SU-DHL-6 (cell line): ENCODE data around the gene NFIB.

Experiments
- H2AFZ ChIP-seq: fragments of 200-600 bp; sonication (generic); 2 replicates; pipeline ENCODE4 v1.6.1; 2014; ENCODE audit warnings: low read depth, mild to moderate bottlenecking, moderate library complexity, mixed read lengths, antibody characterized with exemption, low read length; ENCODE audit not compliant: severe bottlenecking
- H3F3A ChIP-seq: fragments of 200-600 bp; shearing (Covaris generic); 2 replicates; pipeline ENCODE4 v1.6.0; 2016; ENCODE audit warnings: antibody characterized with exemption, mild to moderate bottlenecking; ENCODE audit not compliant: insufficient read depth
- H3K27ac ChIP-seq: fragments of 200-600 bp; sonication (generic); 2 replicates; pipeline ENCODE4 v1.5.1; 2016; ENCODE audit warnings: low read depth, mild to moderate bottlenecking, low read length, moderate library complexity, mixed read lengths
- H3K27me3 ChIP-seq: fragments of 200-600 bp; sonication (generic), shearing (Covaris generic); 2 replicates; pipeline ENCODE4 v1.6.0; 2014; ENCODE audit warnings: mild to moderate bottlenecking, low read length
- H3K36me3 ChIP-seq: fragments of 200-600 bp; sonication (generic); 2 replicates; pipeline ENCODE4 v1.6.1; 2014; ENCODE audit warnings: mild to moderate bottlenecking, low read length, mixed read lengths
- H3K4me2 ChIP-seq: fragments of 300-600, 200-600 bp; shearing (Covaris generic), sonication (generic); 2 replicates; pipeline ENCODE4 v1.6.0; 2014; ENCODE audit warnings: low read length, low read depth, mild to moderate bottlenecking; ENCODE audit not compliant: poor library complexity, severe bottlenecking
- H3K4me3 ChIP-seq: fragments of 200-600 bp; sonication (generic); 2 replicates; pipeline ENCODE4 v1.5.1; 2014; ENCODE audit warnings: antibody characterized with exemption, low read length, mild to moderate bottlenecking, mixed read lengths; ENCODE audit not compliant: insufficient read depth, poor library complexity, severe bottlenecking
- H3K79me2 ChIP-seq: fragments of 200-600 bp; sonication (generic); 2 replicates; pipeline ENCODE4 v1.6.1; 2014; ENCODE audit warnings: mild to moderate bottlenecking, low read length, moderate library complexity; ENCODE audit not compliant: insufficient read depth
- H3K9ac ChIP-seq: fragments of 200-600 bp; sonication (generic); 2 replicates; pipeline ENCODE4 v1.7.0; 2014; ENCODE audit warnings: mild to moderate bottlenecking, low read length
- H3K9me2 ChIP-seq: fragments of 200-600 bp; sonication (generic); replicated peaks from 2 replicates; pipeline ENCODE4 v1.6.1; 2014; ENCODE audit warnings: low read length; ENCODE audit not compliant: insufficient read depth
- H3K9me3 ChIP-seq: fragments of 200-600 bp; sonication (generic); 2 replicates; pipeline ENCODE4 v1.6.1; 2014; ENCODE audit warnings: low read length, mixed read lengths; ENCODE audit not compliant: insufficient read depth
- H4K20me1 ChIP-seq: fragments of 200-600 bp; sonication (generic); 2 replicates; pipeline ENCODE4 v1.6.1; 2014; ENCODE audit warnings: low read depth, mild to moderate bottlenecking, antibody characterized with exemption, low read length, moderate library complexity, mixed read lengths
- EZH2phosphoT487 ChIP-seq: fragments of 200-600 bp; sonication (generic), shearing (Covaris generic); conservative IDR thresholded peaks from 2 replicates; pipeline ENCODE4 v1.6.1; 2018; ENCODE audit warnings: mild to moderate bottlenecking, antibody characterized with exemption, low read length, moderate library complexity, mixed read lengths
- TF ChIP-seq, protein P1 (sequence below): fragments of 200-600 bp; sonication (generic); IDR thresholded peaks from one replicate; pipeline ENCODE4 v1.5.1; 2017; ENCODE audit warnings: antibody characterized with exemption, mild to moderate bottlenecking, low read length, moderate library complexity; ENCODE audit not compliant: insufficient read depth, poor library complexity, severe bottlenecking

NFIB gene

DNA sequence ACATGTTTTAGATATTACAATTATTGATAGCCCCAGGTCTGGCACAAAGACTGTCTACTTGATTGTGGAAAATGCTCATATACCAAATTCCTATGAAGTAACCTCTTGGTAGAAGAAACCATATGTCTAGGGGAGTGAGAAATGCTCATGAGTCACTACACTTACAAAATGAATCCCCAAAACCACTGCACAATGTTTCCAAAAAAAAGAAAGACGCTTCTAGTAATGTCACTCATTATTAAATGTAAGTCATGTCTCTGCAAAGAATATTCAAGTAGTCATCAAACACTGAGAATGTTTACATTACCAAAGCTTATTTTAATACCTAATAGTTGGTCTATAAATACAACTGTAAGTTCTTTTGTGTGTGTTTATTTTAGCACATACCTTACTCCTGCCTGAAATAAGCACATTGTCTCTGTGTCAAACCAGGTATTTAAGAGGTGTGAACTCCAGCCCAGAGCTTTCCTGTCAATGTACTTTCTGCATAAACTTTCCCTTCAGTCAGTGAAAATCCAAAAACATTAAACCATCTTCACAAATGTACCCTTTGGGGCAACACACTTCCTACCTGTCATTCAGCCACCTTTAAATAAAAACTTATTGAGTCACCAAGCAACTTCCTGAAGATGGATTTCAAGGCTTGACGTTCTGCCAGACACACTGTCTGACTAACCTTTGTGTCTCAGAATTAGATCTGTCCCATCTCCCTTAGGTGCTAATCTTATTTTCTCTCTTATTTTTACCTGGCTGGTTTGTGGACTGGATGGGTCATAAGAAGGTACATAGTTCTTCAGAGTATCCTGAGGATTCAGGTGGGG is 194.0 kb downstream of the NFIB start:
- Histone ChIP-seq H3K36me3 (no peaks in the 10 kb centered on the region), H3K27me3 (no peaks in the 10 kb centered on the region), H3K9me2 (no peaks in the 10 kb centered on the region), H3K4me2 (no peak overlapping the region), H3F3A (no peaks in the 10 kb centered on the region), H3K9me3 (no peaks in the 10 kb centered on the region), H2AFZ (no peak overlapping the region), H3K9ac (no peak overlapping the region), H3K4me3 (no peak overlapping the region), H3K79me2 (no peaks in the 10 kb centered on the region), H3K27ac (no peak overlapping the region), H4K20me1 (no peaks in the 10 kb centered on the region)
- no peak for TF ChIP-seq EZH2phosphoT487
- TF ChIP-seq, protein P1, sequence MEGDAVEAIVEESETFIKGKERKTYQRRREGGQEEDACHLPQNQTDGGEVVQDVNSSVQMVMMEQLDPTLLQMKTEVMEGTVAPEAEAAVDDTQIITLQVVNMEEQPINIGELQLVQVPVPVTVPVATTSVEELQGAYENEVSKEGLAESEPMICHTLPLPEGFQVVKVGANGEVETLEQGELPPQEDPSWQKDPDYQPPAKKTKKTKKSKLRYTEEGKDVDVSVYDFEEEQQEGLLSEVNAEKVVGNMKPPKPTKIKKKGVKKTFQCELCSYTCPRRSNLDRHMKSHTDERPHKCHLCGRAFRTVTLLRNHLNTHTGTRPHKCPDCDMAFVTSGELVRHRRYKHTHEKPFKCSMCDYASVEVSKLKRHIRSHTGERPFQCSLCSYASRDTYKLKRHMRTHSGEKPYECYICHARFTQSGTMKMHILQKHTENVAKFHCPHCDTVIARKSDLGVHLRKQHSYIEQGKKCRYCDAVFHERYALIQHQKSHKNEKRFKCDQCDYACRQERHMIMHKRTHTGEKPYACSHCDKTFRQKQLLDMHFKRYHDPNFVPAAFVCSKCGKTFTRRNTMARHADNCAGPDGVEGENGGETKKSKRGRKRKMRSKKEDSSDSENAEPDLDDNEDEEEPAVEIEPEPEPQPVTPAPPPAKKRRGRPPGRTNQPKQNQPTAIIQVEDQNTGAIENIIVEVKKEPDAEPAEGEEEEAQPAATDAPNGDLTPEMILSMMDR, result no peak

DNA sequence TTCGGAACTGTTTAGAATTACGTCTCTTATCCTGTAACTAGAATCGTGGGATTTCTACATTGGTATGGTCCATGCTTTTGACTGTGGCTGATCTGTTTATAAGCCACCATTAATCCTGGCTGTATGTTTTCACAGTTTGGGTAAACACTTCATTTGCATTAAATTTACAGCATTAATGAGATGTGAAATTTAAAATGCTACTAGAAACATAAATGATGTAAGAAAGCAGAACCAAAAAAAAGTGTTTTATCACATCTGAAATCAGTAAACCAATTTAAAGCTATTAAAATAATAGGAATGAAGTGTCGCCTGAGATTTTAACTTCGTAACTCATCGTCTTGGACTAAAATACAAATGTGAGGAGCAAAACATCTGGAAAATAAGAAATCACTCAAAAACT is 201.7 kb downstream of the NFIB start:
- no peaks in the 10 kb centered on the region for H3K79me2 ChIP-seq

DNA sequence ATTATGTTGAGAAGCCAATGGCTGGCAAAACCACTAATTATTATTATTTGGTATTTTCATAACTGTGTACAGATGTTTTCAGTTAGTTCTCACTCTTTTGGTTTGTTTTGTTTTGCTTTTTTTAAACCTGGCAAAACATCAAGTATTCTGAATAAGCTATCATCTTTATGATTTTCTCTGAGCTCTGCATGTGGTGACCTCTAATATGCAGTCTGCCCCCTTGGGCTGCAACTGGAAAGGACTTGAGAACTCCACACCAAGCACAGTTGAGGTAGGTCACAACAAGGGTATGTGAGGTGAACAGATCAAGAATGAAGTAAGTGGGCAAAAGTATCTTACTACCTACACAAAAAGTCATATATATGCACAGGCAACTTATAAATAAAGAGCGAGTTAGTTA is 202.2 kb downstream of the NFIB start:
- no peak overlapping the region for H3K27ac ChIP-seq
- no peak overlapping the region for H3K9ac ChIP-seq
- no peak overlapping the region for H3K4me2 ChIP-seq
- TF ChIP-seq EZH2phosphoT487, result no peak
- TF ChIP-seq, protein P1, result no peak
- H3F3A ChIP-seq, result no peaks in the 10 kb centered on the region
- no peaks in the 10 kb centered on the region for H3K9me2 ChIP-seq
- H3K27me3 ChIP-seq, result no peaks in the 10 kb centered on the region
- H4K20me1 ChIP-seq, result no peaks in the 10 kb centered on the region
- H3K4me3 ChIP-seq, result no peak overlapping the region
- H3K9me3 ChIP-seq, result no peaks in the 10 kb centered on the region
- no peak overlapping the region for H2AFZ ChIP-seq
- no peaks in the 10 kb centered on the region for H3K36me3 ChIP-seq
- H3K79me2 ChIP-seq, result no peaks in the 10 kb centered on the region

More for the DNA sequence above, 201.7 kb downstream of the NFIB start:
- Histone ChIP-seq H3K9me2 (no peaks in the 10 kb centered on the region), H3K4me2 (no peak overlapping the region), H3K4me3 (no peak overlapping the region), H3K27me3 (no peaks in the 10 kb centered on the region), H3K9ac (no peak overlapping the region), H2AFZ (no peak overlapping the region), H3K27ac (no peak overlapping the region), H3K9me3 (no peaks in the 10 kb centered on the region), H3K36me3 (no peaks in the 10 kb centered on the region), H3F3A (no peaks in the 10 kb centered on the region), H4K20me1 (no peaks in the 10 kb centered on the region)
- no peak for TF ChIP-seq EZH2phosphoT487
- TF ChIP-seq, protein P1, result no peak
